HepG2 (cell line): ENCODE data around the gene NPR3. TPM values are rescaled to one million over a fixed set of nuclear protein-coding genes. Genes with fewer than 3 reads are reported as not detected.

ENCODE experiments used
- ATAC-seq: fragments of 200-7000 bp; cut with Tn5 transposase; 3 replicates; pipeline ENCODE4 v1.9.1; 2020; ENCODE audit warnings: mild to moderate bottlenecking, moderate library complexity
- BruUV-seq: library from RNA; stranded (reverse); fragments of 400-500 nt; replicated peaks from 2 replicates; lab custom pipeline; 2021; lab: Mats Ljungman, UMichigan
- CTCF ChIA-PET: fragments of 300-600 bp; formaldehyde crosslinking; extraction: SDS; loops from one replicate; lab custom pipeline; 2021; ENCODE audit warnings: low total read pairs, inconsistent platforms, low intra/inter-chr PET ratio; lab: Yijun Ruan, JAX
- POLR2A ChIA-PET: fragments of 350-600 bp; sonication (Branson Sonifier 250); formaldehyde crosslinking; loops from one replicate; lab custom pipeline; 2020; ENCODE audit warnings: antibody characterized with exemption, inconsistent platforms; lab: Yijun Ruan, JAX
- DNase-seq: peaks from one replicate; pipeline ENCODE4 v3.0.0-alpha.2; 2015; ENCODE audit warnings: low spot score
- FAIRE-seq: peaks from 3 replicates; lab custom pipeline; 2011; peaks lifted over from hg19 to GRCh38; lab: Jason Lieb, UNC
- H2AFZ ChIP-seq: one replicate; pipeline ENCODE4 v1.6.1; 2011; ENCODE audit warnings: low read length, inconsistent platforms
- H3K27ac ChIP-seq: fragments of 300-600 bp; 3 replicates; pipeline ENCODE4 v1.8.0; 2011; ENCODE audit warnings: mixed run types, mild to moderate bottlenecking, mixed read lengths, low read length, inconsistent platforms; ENCODE audit not compliant: insufficient read depth; ENCODE audit errors: extremely low read length
- H3K27me3 ChIP-seq, 2 experiments: fragments of 200-600 bp in 1 of 2; 2 replicates in 1 of 2; 3 replicates in 1 of 2; pipeline versions ENCODE4 v1.6.0 to v1.8.0; 2011; ENCODE audit warnings: low read length in 2 of 2, mild to moderate bottlenecking in 2 of 2, moderate library complexity in 2 of 2, inconsistent platforms in 1 of 2; ENCODE audit not compliant: insufficient read depth in 2 of 2, control insufficient read depth in 1 of 2
- H3K36me3 ChIP-seq, 2 experiments: fragments of 200-600 bp in 1 of 2; replicated peaks in 1 of 2; 2 replicates in 1 of 2; 3 replicates in 1 of 2; pipeline versions ENCODE4 v1.5.1 to v1.8.0; 2011; ENCODE audit warnings: low read length in 2 of 2, inconsistent platforms in 1 of 2; ENCODE audit not compliant: insufficient read depth in 2 of 2, control insufficient read depth in 1 of 2
- H3K4me1 ChIP-seq: 2 replicates; pipeline ENCODE4 v1.5.1; 2012; ENCODE audit warnings: low read length, inconsistent platforms; ENCODE audit not compliant: insufficient read depth
- H3K4me2 ChIP-seq: 2 replicates; pipeline ENCODE4 v1.6.0; 2011; ENCODE audit warnings: low read depth, low read length, inconsistent platforms
- H3K4me3 ChIP-seq, 3 experiments: fragments of 200-600 bp in 1 of 3; sonication (generic), shearing (Covaris generic) in 1 of 3; replicated peaks in 1 of 3; 2 replicates each; pipeline ENCODE4 v1.5.1; 2011 to 2016; ENCODE audit warnings: low read length in 3 of 3, inconsistent platforms in 2 of 3, low read depth in 2 of 3, mild to moderate bottlenecking in 2 of 3, control low read depth in 1 of 3, mixed read lengths in 1 of 3; ENCODE audit not compliant: insufficient read depth in 1 of 3
- H3K79me2 ChIP-seq: one replicate; pipeline ENCODE4 v1.6.1; 2011; ENCODE audit warnings: low read length, inconsistent platforms; ENCODE audit not compliant: insufficient read depth
- H3K9ac ChIP-seq: 2 replicates; pipeline ENCODE4 v1.6.0; 2011; ENCODE audit warnings: mild to moderate bottlenecking, low read depth, low read length, inconsistent platforms; ENCODE audit not compliant: insufficient read depth
- H3K9me3 ChIP-seq: 2 replicates; pipeline ENCODE4 v1.5.1; 2012; ENCODE audit warnings: mild to moderate bottlenecking, low read length
- H4K20me1 ChIP-seq: 2 replicates; pipeline ENCODE4 v1.6.0; 2011; ENCODE audit warnings: inconsistent platforms, mild to moderate bottlenecking, low read length, moderate library complexity; ENCODE audit not compliant: insufficient read depth
- FOXA3 ChIP-seq: IDR thresholded peaks from 2 replicates; pipeline ENCODE4 v1.6.1; 2016; ENCODE audit warnings: missing genetic modification reagents, missing compliant biosample characterization
- HOXD1 ChIP-seq: sonication (generic); formaldehyde crosslinking; IDR thresholded peaks from 2 replicates; pipeline ENCODE4 v1.5.0; 2020; ENCODE audit warnings: missing genetic modification reagents
- KMT2B ChIP-seq: IDR thresholded peaks from 2 replicates; pipeline ENCODE4 v1.6.1; 2016; ENCODE audit warnings: missing genetic modification reagents, missing compliant biosample characterization
- NR1H2 ChIP-seq: sonication (generic); formaldehyde crosslinking; IDR thresholded peaks from 2 replicates; pipeline ENCODE4 v1.8.1; 2022; ENCODE audit warnings: low read depth, missing genetic modification reagents, borderline replicate concordance
- NR2C2 ChIP-seq: sonication (generic); formaldehyde crosslinking; IDR thresholded peaks from 2 replicates; pipeline ENCODE4 v1.4.0; 2020; ENCODE audit warnings: missing genetic modification reagents, mild to moderate bottlenecking, moderate library complexity, borderline replicate concordance
- PCBP2 ChIP-seq: fragments of 200-400 bp; formaldehyde crosslinking; optimal IDR thresholded peaks from 2 replicates; pipeline ENCODE3; 2018; ENCODE audit warnings: low read length, low read depth; ENCODE audit not compliant: poor library complexity, severe bottlenecking
- ZFYVE20 ChIP-seq: sonication (generic); formaldehyde crosslinking; IDR thresholded peaks from 2 replicates; pipeline ENCODE4 v1.8.0; 2023; ENCODE audit warnings: low read depth, mild to moderate bottlenecking, moderate library complexity, missing genetic modification reagents, borderline replicate concordance
- ZIK1 ChIP-seq: sonication (generic); formaldehyde crosslinking; IDR thresholded peaks from 2 replicates; pipeline ENCODE4 v1.5.0; 2020; ENCODE audit warnings: mild to moderate bottlenecking, low read depth, missing genetic modification reagents, borderline replicate concordance
- ZNF335 ChIP-seq: sonication (generic); formaldehyde crosslinking; IDR thresholded peaks from 2 replicates; pipeline ENCODE4 v1.4.0; 2020; ENCODE audit warnings: missing genetic modification reagents
- ZNF451 ChIP-seq: sonication (generic); formaldehyde crosslinking; IDR thresholded peaks from 2 replicates; pipeline ENCODE4 v1.5.0; 2020; ENCODE audit warnings: mild to moderate bottlenecking, missing genetic modification reagents
- ZNF484 ChIP-seq: sonication (generic); formaldehyde crosslinking; IDR thresholded peaks from 2 replicates; pipeline ENCODE4 v1.5.1; 2020; ENCODE audit warnings: mild to moderate bottlenecking, low read depth, missing genetic modification reagents, borderline replicate concordance
- ZNF558 ChIP-seq: sonication (generic); formaldehyde crosslinking; IDR thresholded peaks from 2 replicates; pipeline ENCODE4 v1.9.0; 2022; ENCODE audit warnings: mild to moderate bottlenecking, missing genetic modification reagents, borderline replicate concordance
- ZNF891 ChIP-seq: sonication (generic); formaldehyde crosslinking; IDR thresholded peaks from 2 replicates; pipeline ENCODE4 v1.5.0; 2020; ENCODE audit warnings: mild to moderate bottlenecking, missing genetic modification reagents
- ZSCAN21 ChIP-seq: sonication (generic); formaldehyde crosslinking; IDR thresholded peaks from 2 replicates; pipeline ENCODE4 v1.8.0; 2022; ENCODE audit warnings: mild to moderate bottlenecking, missing genetic modification reagents, moderate library complexity, borderline replicate concordance
- ZSCAN22 ChIP-seq: sonication (generic); formaldehyde crosslinking; IDR thresholded peaks from 2 replicates; pipeline ENCODE4 v1.4.0; 2020; ENCODE audit warnings: mild to moderate bottlenecking, missing genetic modification reagents
- ZSCAN25 ChIP-seq: sonication (generic); formaldehyde crosslinking; IDR thresholded peaks from 2 replicates; pipeline ENCODE4 v1.8.0; 2022; ENCODE audit warnings: mild to moderate bottlenecking, missing genetic modification reagents
- WGBS: methylation state at CpG from one replicate; pipeline ENCODE4 v1.1.6; 2017; ENCODE audit warnings: low lambda C conversion rate; 5-methylcytosine and 5-hydroxymethylcytosine counted together
- in situ Hi-C: cut with HindIII; loops from 2 replicates; pipeline ENCODE4 v1.10.0; 2017; ENCODE audit warnings: low pct_unique_long_range_greater_than_20kb; ENCODE audit not compliant: extremely low pct_ligation_motif_present
- intact Hi-C: fragments of 100-400 bp; cut with micrococcal nuclease; formaldehyde crosslinking; loops from one replicate; pipeline ENCODE4 v1.10.0; 2022; ENCODE audit not compliant: unreplicated experiment
- polyA plus RNA-seq, 8 experiments: library from polyadenylated mRNA; depleted of rRNA in 3 of 8; stranded (reverse) in 7 of 8; unstranded in 1 of 8; fragments of >200 nt; fragmentation: Illumina TruSeq in 4 of 8; extraction: Trizol in 4 of 8; gene quantifications; 2 replicates each; pipeline versions ENCODE4 v1.2.1 to v1.2.3, GENCODE V29; 2011 to 2016; ENCODE audit warnings: low read depth in 4 of 8, missing spikeins in 1 of 8, mixed read lengths in 1 of 8; ENCODE audit not compliant: insufficient read depth in 1 of 8
- total RNA-seq, 5 experiments: library from RNA; depleted of rRNA; stranded (reverse); fragments of >200 nt; fragmentation: Illumina TruSeq; extraction: Trizol; gene quantifications; 2 replicates each; pipeline ENCODE4 v1.2.3, GENCODE V29; 2016; ENCODE audit warnings: low read depth in 1 of 5
- TF ChIP-seq, protein P1 (sequence below): fragments of 450-650 bp; IDR thresholded peaks from 2 replicates; pipeline ENCODE4 v1.6.1; 2017
- TF ChIP-seq, protein P2 (sequence below): sonication (generic); formaldehyde crosslinking; IDR thresholded peaks from 2 replicates; pipeline ENCODE4 v1.8.0; 2022; ENCODE audit warnings: mild to moderate bottlenecking, missing genetic modification reagents, moderate library complexity

Gene NPR3
- total and polyA plus RNA-seq, 2 of the 13 experiments (the other 11 are each of a cell fraction or from before 2014, with no cell fraction given): 0.01 TPM; not detected in 1

DNA sequence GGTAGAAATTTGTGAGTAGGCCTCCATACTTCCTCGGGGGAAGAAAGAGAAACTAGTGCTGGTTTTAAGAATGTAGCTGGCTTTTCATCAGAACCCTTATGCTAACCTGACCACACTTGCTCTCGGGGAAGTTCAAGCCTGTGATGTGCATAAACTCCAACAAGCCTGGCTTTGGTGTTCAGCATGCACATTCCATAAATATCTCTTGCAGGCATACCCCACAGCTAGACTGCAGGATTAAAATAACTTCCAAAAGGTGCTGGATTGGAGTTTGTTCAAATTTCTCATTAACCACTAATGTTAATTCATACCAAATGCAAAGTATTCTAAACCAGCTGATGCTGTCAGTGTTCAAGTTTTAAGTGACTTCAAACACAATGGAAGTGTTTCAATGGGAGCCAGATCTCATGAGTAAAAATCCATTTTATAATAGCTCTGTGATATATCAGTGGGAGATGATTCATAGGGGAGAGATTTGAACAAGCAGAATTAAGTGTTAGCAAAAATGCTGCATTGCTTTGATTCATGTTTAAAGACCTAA is 79.4 kb downstream of the NPR3 start:
- no peak for DNase-seq
- no peaks in the 10 kb centered on the region for H3K36me3 ChIP-seq
- no peak overlapping the region for H3K9ac ChIP-seq
- TF ChIP-seq ZSCAN22 (no peak), KMT2B (CRISPR knock-in tag) (no peak), ZNF451 (CRISPR knock-in tag) (no peak), FOXA3 (CRISPR knock-in tag) (no peak), ZSCAN21 (no peak), ZNF558 (CRISPR knock-in tag) (no peak), PCBP2 (no peak), ZNF484 (CRISPR knock-in tag) (no peak), ZIK1 (no peak), HOXD1 (CRISPR knock-in tag) (no peak), ZNF891 (CRISPR knock-in tag) (no peak), ZFYVE20 (CRISPR knock-in tag) (no peak), ZSCAN25 (CRISPR knock-in tag) (no peak), NR2C2 (CRISPR knock-in tag) (no peak), ZNF335 (CRISPR knock-in tag) (no peak), NR1H2 (CRISPR knock-in tag) (no peak)
- TF ChIP-seq, protein P1, sequence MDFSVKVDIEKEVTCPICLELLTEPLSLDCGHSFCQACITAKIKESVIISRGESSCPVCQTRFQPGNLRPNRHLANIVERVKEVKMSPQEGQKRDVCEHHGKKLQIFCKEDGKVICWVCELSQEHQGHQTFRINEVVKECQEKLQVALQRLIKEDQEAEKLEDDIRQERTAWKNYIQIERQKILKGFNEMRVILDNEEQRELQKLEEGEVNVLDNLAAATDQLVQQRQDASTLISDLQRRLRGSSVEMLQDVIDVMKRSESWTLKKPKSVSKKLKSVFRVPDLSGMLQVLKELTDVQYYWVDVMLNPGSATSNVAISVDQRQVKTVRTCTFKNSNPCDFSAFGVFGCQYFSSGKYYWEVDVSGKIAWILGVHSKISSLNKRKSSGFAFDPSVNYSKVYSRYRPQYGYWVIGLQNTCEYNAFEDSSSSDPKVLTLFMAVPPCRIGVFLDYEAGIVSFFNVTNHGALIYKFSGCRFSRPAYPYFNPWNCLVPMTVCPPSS: no peak
- TF ChIP-seq, protein P2, sequence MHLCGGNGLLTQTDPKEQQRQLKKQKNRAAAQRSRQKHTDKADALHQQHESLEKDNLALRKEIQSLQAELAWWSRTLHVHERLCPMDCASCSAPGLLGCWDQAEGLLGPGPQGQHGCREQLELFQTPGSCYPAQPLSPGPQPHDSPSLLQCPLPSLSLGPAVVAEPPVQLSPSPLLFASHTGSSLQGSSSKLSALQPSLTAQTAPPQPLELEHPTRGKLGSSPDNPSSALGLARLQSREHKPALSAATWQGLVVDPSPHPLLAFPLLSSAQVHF (CRISPR knock-in tag): no peak
- H3K27me3 ChIP-seq: no peaks in the 10 kb centered on the region
- H4K20me1 ChIP-seq: no peaks in the 10 kb centered on the region
- intact Hi-C loops (no loop called here), in situ Hi-C loops (no loop called here)
- no peak for FAIRE-seq
- H3K4me3 ChIP-seq: no peak overlapping the region
- no peak overlapping the region for H3K27ac ChIP-seq
- ChIA-PET POLR2A (no interaction called here), CTCF (no interaction called here)
- H2AFZ ChIP-seq: no peak overlapping the region
- 6% methylated on average over 2 of the region's 2 CpGs for whole genome bisulfite sequencing
- no peak overlapping the region for H3K4me2 ChIP-seq
- no peaks in the 10 kb centered on the region for H3K9me3 ChIP-seq
- no peaks in the 10 kb centered on the region for H3K4me1 ChIP-seq
- H3K79me2 ChIP-seq: no peaks in the 10 kb centered on the region
- ATAC-seq: no peak
- no TSS peak for BruUV-seq
